IMR-90 (cell line): Measurements from ENCODE around the gene NTM. TPM values are rescaled to one million over a fixed set of nuclear protein-coding genes. Genes with fewer than 3 reads are reported as not detected.

Source experiments
- ATAC-seq: fragments of 200-7000 bp; cut with Tn5 transposase; 2 replicates; pipeline ENCODE4 v1.9.1; 2020; ENCODE audit warnings: low read depth, mild to moderate bottlenecking, moderate library complexity
- BruUV-seq: library from RNA; stranded (reverse); fragments of 400-500 nt; replicated peaks from 2 replicates; lab custom pipeline; 2021; lab: Mats Ljungman, UMichigan
- CTCF ChIA-PET: fragments of 300-600 bp; formaldehyde crosslinking; extraction: SDS; loops from one replicate; lab custom pipeline; 2021; ENCODE audit warnings: antibody characterized with exemption; lab: Yijun Ruan, JAX
- POLR2A ChIA-PET: fragments of 300-600 bp; sonication (Branson Sonifier 250); formaldehyde crosslinking; loops from one replicate; lab custom pipeline; 2022; ENCODE audit warnings: antibody characterized with exemption; ENCODE audit not compliant: unreplicated experiment; lab: Charles Lee
- DNase-seq: peaks from one replicate; pipeline ENCODE4 v3.0.0; 2013
- H2AFZ ChIP-seq: replicated peaks from 2 replicates; pipeline ENCODE3; 2013; ENCODE audit warnings: low read length, mild to moderate bottlenecking; ENCODE audit not compliant: poor library complexity
- H2AK5ac ChIP-seq: 2 replicates; pipeline ENCODE4 v1.6.1; 2013; ENCODE audit warnings: low read depth, low read length, inconsistent platforms
- H2AK9ac ChIP-seq: replicated peaks from 2 replicates; pipeline ENCODE3; 2013; ENCODE audit warnings: mild to moderate bottlenecking, low read depth, low read length, moderate library complexity; ENCODE audit not compliant: poor library complexity
- H2BK120ac ChIP-seq: 2 replicates; pipeline ENCODE4 v1.6.1; 2013; ENCODE audit warnings: low read depth, low read length, inconsistent platforms
- H2BK15ac ChIP-seq: 3 replicates; pipeline ENCODE4 v1.6.1; 2013; ENCODE audit warnings: low read depth, low read length, inconsistent platforms
- H2BK20ac ChIP-seq: 2 replicates; pipeline ENCODE4 v1.6.1; 2013; ENCODE audit warnings: low read depth, mild to moderate bottlenecking, inconsistent platforms, low read length, moderate library complexity
- H2BK5ac ChIP-seq: 2 replicates; pipeline ENCODE4 v1.6.1; 2013; ENCODE audit warnings: mild to moderate bottlenecking, low read depth, low read length, inconsistent platforms; ENCODE audit not compliant: poor library complexity, severe bottlenecking
- H3K14ac ChIP-seq: replicated peaks from 2 replicates; pipeline ENCODE4 v1.6.1; 2013; ENCODE audit warnings: low read depth, low read length, inconsistent platforms
- H3K18ac ChIP-seq: 2 replicates; pipeline ENCODE4 v1.6.1; 2013; ENCODE audit warnings: low read depth, low read length, control low read depth
- H3K23ac ChIP-seq: 2 replicates; pipeline ENCODE4 v1.6.1; 2013; ENCODE audit warnings: low read depth, low read length, inconsistent platforms
- H3K27ac ChIP-seq: 2 replicates; pipeline ENCODE4 v1.5.1; 2013; ENCODE audit warnings: mild to moderate bottlenecking, control low read depth, low read length; ENCODE audit not compliant: insufficient read depth
- H3K27me3 ChIP-seq: 2 replicates; pipeline ENCODE4 v1.6.1; 2013; ENCODE audit warnings: low read length; ENCODE audit not compliant: control insufficient read depth, insufficient read depth
- H3K36me3 ChIP-seq: 2 replicates; pipeline ENCODE4 v1.6.1; 2013; ENCODE audit warnings: low read length, mixed read lengths; ENCODE audit not compliant: control insufficient read depth, insufficient read depth
- H3K4ac ChIP-seq: 2 replicates; pipeline ENCODE4 v1.6.1; 2013; ENCODE audit warnings: low read depth, low read length, inconsistent platforms
- H3K4me1 ChIP-seq: 2 replicates; pipeline ENCODE4 v1.6.1; 2013; ENCODE audit warnings: low read length, mixed read lengths; ENCODE audit not compliant: control insufficient read depth, insufficient read depth
- H3K4me2 ChIP-seq: 2 replicates; pipeline ENCODE4 v1.6.1; 2013; ENCODE audit warnings: low read depth, mild to moderate bottlenecking, control low read depth, low read length, moderate library complexity
- H3K4me3 ChIP-seq: 2 replicates; pipeline ENCODE4 v1.5.1; 2013; ENCODE audit warnings: low read depth, mild to moderate bottlenecking, control low read depth, low read length, moderate library complexity; ENCODE audit not compliant: insufficient read depth
- H3K56ac ChIP-seq: 2 replicates; pipeline ENCODE4 v1.6.1; 2013; ENCODE audit warnings: low read length, inconsistent platforms; ENCODE audit not compliant: insufficient read depth; ENCODE audit errors: extremely low read depth
- H3K79me1 ChIP-seq, 2 experiments: 2 replicates each; pipeline ENCODE4 v1.6.1; 2013; ENCODE audit warnings: low read length in 2 of 2, inconsistent platforms in 1 of 2, low read depth in 1 of 2
- H3K9ac ChIP-seq: 2 replicates; pipeline ENCODE4 v1.6.1; 2013; ENCODE audit warnings: low read depth, low read length, control low read depth
- H3K9me1 ChIP-seq: 2 replicates; pipeline ENCODE4 v1.6.1; 2013; ENCODE audit warnings: low read length, inconsistent platforms; ENCODE audit not compliant: insufficient read depth
- H3K9me3 ChIP-seq: 2 replicates; pipeline ENCODE4 v1.6.1; 2013; ENCODE audit warnings: low read length; ENCODE audit not compliant: control insufficient read depth, insufficient read depth
- H4K20me1 ChIP-seq: 2 replicates; pipeline ENCODE4 v1.6.1; 2013; ENCODE audit warnings: low read length, inconsistent platforms; ENCODE audit not compliant: insufficient read depth
- H4K5ac ChIP-seq: 2 replicates; pipeline ENCODE4 v1.6.1; 2013; ENCODE audit warnings: mild to moderate bottlenecking, low read depth, low read length, control low read depth
- H4K8ac ChIP-seq, 2 experiments: 2 replicates each; pipeline ENCODE4 v1.6.1; 2013; ENCODE audit warnings: low read depth in 2 of 2, low read length in 2 of 2, control low read depth in 1 of 2, inconsistent platforms in 1 of 2
- H4K91ac ChIP-seq: 2 replicates; pipeline ENCODE4 v1.6.1; 2013; ENCODE audit warnings: low read depth, low read length, inconsistent platforms; ENCODE audit not compliant: insufficient read depth
- CHD1 ChIP-seq: IDR thresholded peaks from 2 replicates; pipeline ENCODE4 v1.6.1; 2012; ENCODE audit warnings: low read depth, low read length, improper control_type of control experiment
- FOS ChIP-seq: fragments of 150-350 bp; IDR thresholded peaks from 2 replicates; pipeline ENCODE4 v1.6.1; 2016; ENCODE audit warnings: low read depth, low read length
- MAZ ChIP-seq: IDR thresholded peaks from 2 replicates; pipeline ENCODE4 v1.6.1; 2012; ENCODE audit warnings: low read depth, mild to moderate bottlenecking, low read length, improper control_type of control experiment, moderate library complexity, borderline replicate concordance
- MXI1 ChIP-seq: IDR thresholded peaks from 2 replicates; pipeline ENCODE4 v1.6.1; 2012; ENCODE audit warnings: low read depth, mild to moderate bottlenecking, low read length, moderate library complexity, borderline replicate concordance
- NFE2L2 ChIP-seq: fragments of 150-350 bp; IDR thresholded peaks from 2 replicates; pipeline ENCODE4 v1.6.1; 2016; ENCODE audit warnings: low read depth, mild to moderate bottlenecking, low read length
- RAD21 ChIP-seq: IDR thresholded peaks from 2 replicates; pipeline ENCODE4 v1.6.1; 2012; ENCODE audit warnings: low read length, improper control_type of control experiment
- RCOR1 ChIP-seq: IDR thresholded peaks from 2 replicates; pipeline ENCODE4 v1.6.1; 2012; ENCODE audit warnings: mild to moderate bottlenecking, low read length, improper control_type of control experiment; ENCODE audit not compliant: insufficient replicate concordance
- SMC3 ChIP-seq: fragments of 150-350 bp; IDR thresholded peaks from 2 replicates; pipeline ENCODE4 v1.6.1; 2016; ENCODE audit warnings: low read depth, mild to moderate bottlenecking, antibody characterized with exemption, low read length, moderate library complexity
- WGBS, 2 experiments: methylation state at CpG; one replicate each; pipeline versions ENCODE4 v1.1.5 to v1.1.7; 2013; ENCODE audit warnings: missing lambda C conversion rate in 2 of 2; ENCODE audit not compliant: insufficient read length in 1 of 2; ENCODE audit errors: extremely low coverage in 2 of 2; 5-methylcytosine and 5-hydroxymethylcytosine counted together
- dilution Hi-C: fragments of 300-500 bp; cut with HindIII; formaldehyde crosslinking; loops from one replicate; pipeline ENCODE4 v1.14.3; 2018; ENCODE audit warnings: low sequenced_read_pairs; ENCODE audit not compliant: unreplicated experiment
- in situ Hi-C: fragments of 300-500 bp; cut with MboI; formaldehyde crosslinking; loops from 3 replicates; pipeline ENCODE4 v1.14.3; 2019; ENCODE audit warnings: low sequenced_read_pairs, inconsistent platforms, mixed read lengths
- intact Hi-C: fragments of 100-400 bp; cut with micrococcal nuclease; formaldehyde crosslinking; loops from 2 replicates; pipeline ENCODE4 v1.10.0; 2022
- polyA plus RNA-seq, 3 experiments: library from polyadenylated mRNA; depleted of rRNA; stranded (reverse); fragments of >200 nt; gene quantifications; 2 replicates each; pipeline ENCODE4 v1.2.3, GENCODE V29; 2012; ENCODE audit warnings: low replicate concordance in 1 of 3
- total RNA-seq: library from RNA; depleted of rRNA; stranded (reverse); fragments of >200 nt; gene quantifications from 2 replicates; pipeline ENCODE4 v1.2.3, GENCODE V29; 2012
- TF ChIP-seq, protein P1 (sequence below): fragments of 150-350 bp; IDR thresholded peaks from 2 replicates; pipeline ENCODE4 v1.6.1; 2017; ENCODE audit warnings: mild to moderate bottlenecking, antibody characterized with exemption, low read length, low read depth
- TF ChIP-seq, protein P2 (sequence below): fragments of 150-350 bp; IDR thresholded peaks from 2 replicates; pipeline ENCODE4 v1.6.1; 2016; ENCODE audit warnings: low read depth, mild to moderate bottlenecking, low read length, moderate library complexity, borderline replicate concordance

NTM gene
- total and polyA plus RNA-seq, 2 of the 4 experiments (the other 2 are of a cell fraction), result 19.5 to 25.5 TPM

DNA sequence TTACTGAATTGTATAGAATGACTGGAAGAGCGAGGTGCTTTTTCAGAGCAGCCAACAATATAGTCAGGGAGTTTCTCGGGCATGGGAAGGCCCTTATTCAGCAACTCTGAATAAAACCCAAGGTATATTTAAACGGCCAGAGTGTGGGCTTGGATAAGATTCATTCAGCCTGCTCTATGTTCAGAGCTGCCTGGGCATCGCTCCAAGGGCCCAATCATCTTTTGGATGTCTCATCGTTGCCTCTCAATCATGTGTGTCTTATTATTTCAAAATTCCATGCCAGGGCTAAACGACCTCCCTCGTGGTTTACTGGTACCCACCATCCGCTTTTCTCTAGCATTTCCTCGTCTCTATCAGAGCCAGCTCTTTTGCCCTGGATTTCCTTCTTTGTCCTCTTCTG lies 19.5 kb upstream of the NTM start:
- 54% methylated on average over 6 of the region's 9 CpGs; no CpG with 5 or more reads in 1 of the 2 experiments for WGBS, 2 experiments
- no peak for DNase-seq
- H3K4me3 ChIP-seq, result no peak overlapping the region
- no peak overlapping the region for H2BK5ac ChIP-seq
- H3K79me1 ChIP-seq, result no peaks in the 10 kb centered on the region
- BruUV-seq, result no TSS peak
- H4K8ac ChIP-seq, result no peak overlapping the region
- in situ Hi-C loops (no loop called here), intact Hi-C loops (no loop called here), dilution Hi-C loops (no loop called here)
- H3K14ac ChIP-seq, result no peak overlapping the region
- no peak overlapping the region for H3K9ac ChIP-seq
- H3K36me3 ChIP-seq, result no peaks in the 10 kb centered on the region
- POLR2A ChIA-PET, result no interaction called here
- H2AFZ ChIP-seq, result no peak overlapping the region
- H3K23ac ChIP-seq, result no peak overlapping the region
- no peaks in the 10 kb centered on the region for H4K20me1 ChIP-seq
- H2AK5ac ChIP-seq, result no peak overlapping the region
- H3K9me3 ChIP-seq, result no peaks in the 10 kb centered on the region
- no peak overlapping the region for H2BK120ac ChIP-seq
- H3K4me2 ChIP-seq, result no peak overlapping the region
- H4K91ac ChIP-seq, result no peak overlapping the region
- H3K56ac ChIP-seq, result no peak overlapping the region
- H3K27ac ChIP-seq, result no peak overlapping the region
- no peak for ATAC-seq
- no peaks in the 10 kb centered on the region for H3K9me1 ChIP-seq
- TF ChIP-seq MAZ, result no peak
- TF ChIP-seq RAD21, result no peak
- no peak for TF ChIP-seq MXI1
- TF ChIP-seq SMC3, result no peak
- TF ChIP-seq RCOR1, result no peak
- TF ChIP-seq CHD1, result no peak
- TF ChIP-seq, protein P1, sequence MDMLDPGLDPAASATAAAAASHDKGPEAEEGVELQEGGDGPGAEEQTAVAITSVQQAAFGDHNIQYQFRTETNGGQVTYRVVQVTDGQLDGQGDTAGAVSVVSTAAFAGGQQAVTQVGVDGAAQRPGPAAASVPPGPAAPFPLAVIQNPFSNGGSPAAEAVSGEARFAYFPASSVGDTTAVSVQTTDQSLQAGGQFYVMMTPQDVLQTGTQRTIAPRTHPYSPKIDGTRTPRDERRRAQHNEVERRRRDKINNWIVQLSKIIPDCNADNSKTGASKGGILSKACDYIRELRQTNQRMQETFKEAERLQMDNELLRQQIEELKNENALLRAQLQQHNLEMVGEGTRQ, result no peak
- TF ChIP-seq, protein P2, sequence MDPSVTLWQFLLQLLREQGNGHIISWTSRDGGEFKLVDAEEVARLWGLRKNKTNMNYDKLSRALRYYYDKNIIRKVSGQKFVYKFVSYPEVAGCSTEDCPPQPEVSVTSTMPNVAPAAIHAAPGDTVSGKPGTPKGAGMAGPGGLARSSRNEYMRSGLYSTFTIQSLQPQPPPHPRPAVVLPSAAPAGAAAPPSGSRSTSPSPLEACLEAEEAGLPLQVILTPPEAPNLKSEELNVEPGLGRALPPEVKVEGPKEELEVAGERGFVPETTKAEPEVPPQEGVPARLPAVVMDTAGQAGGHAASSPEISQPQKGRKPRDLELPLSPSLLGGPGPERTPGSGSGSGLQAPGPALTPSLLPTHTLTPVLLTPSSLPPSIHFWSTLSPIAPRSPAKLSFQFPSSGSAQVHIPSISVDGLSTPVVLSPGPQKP, result no peak
- TF ChIP-seq FOS, result no peak
- TF ChIP-seq NFE2L2, result no peak
- no peak overlapping the region for H2BK15ac ChIP-seq
- CTCF ChIA-PET, result interaction anchor here (1.1 kb wide), 1 partner anchor 325 kb away, joined by 4 read pairs; no protein-coding TSS in a partner anchor
- no peaks in the 10 kb centered on the region for H3K27me3 ChIP-seq
- no peak overlapping the region for H3K18ac ChIP-seq
- no peaks in the 10 kb centered on the region for H3K4me1 ChIP-seq
- no peak overlapping the region for H3K4ac ChIP-seq
- H4K5ac ChIP-seq, result no peak overlapping the region
- H2BK20ac ChIP-seq, result no peak overlapping the region
- H2AK9ac ChIP-seq, result no peak overlapping the region
